ENCODE results near the gene OXCT1.

Gene OXCT1

DNA sequence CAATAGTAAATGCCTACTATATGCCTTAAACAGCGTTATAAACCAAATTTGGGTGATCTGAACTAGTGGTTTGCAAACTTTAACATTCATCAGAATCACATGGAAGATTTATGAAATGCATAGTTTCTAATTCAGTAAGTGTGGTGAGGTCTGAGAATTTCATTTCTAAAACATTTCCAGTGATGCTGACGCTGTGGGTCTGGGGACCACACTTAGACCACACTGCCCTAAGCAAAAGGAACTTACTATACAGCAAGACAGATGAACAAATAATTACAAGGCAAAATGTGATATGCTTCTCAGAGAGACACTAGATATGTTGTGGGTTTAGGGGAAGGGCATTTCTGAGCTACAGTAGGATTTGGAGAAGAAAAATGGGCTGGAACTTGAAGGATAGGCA lies 72.6 kb downstream of the OXCT1 start:
- no peak for DNase-seq (ENCODE audit: low spot score)

DNA sequence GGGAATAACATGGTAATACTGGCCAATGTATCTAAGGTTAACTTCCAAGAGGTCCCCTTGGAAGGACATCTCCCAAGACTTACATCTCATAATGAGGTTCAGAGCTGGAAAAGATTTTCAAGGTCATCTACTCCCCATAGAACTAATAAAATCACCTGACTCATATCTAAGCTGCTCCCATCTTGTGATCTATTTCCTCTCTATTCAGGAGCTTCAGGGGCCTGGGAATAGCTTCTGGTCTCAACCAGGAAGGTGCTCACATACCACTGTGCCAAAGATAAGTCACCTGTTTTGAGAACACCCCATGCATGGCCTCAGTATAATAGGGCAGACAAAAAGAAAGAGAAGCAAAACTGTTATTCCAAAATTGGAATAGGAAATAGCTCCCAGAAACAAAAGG lies 74.2 kb downstream of the OXCT1 start:
- Histone ChIP-seq H3K9me3 (ENCODE audit: severe bottlenecking) (no peaks in the 10 kb centered on the region), H3K27ac (ENCODE audit: poor library complexity, severe bottlenecking) (peak overlapping the region; percentile 84), H3K4me3 (ENCODE audit: severe bottlenecking) (no peak overlapping the region), H3K36me3 (ENCODE audit: low read depth) (peaks cover 36% of the 10 kb centered on the region), H3K4me1 (ENCODE audit: insufficient read depth, poor library complexity, severe bottlenecking) (peaks cover 39% of the 10 kb centered on the region), H3K27me3 (ENCODE audit: insufficient read depth, poor library complexity, severe bottlenecking) (no peaks in the 10 kb centered on the region)
- no peak for DNase-seq (ENCODE audit: low spot score)
- ATAC-seq (ENCODE audit: low read depth): peak; percentile 23; the same call in 2 of the 3 replicates
- TF ChIP-seq, protein P1, sequence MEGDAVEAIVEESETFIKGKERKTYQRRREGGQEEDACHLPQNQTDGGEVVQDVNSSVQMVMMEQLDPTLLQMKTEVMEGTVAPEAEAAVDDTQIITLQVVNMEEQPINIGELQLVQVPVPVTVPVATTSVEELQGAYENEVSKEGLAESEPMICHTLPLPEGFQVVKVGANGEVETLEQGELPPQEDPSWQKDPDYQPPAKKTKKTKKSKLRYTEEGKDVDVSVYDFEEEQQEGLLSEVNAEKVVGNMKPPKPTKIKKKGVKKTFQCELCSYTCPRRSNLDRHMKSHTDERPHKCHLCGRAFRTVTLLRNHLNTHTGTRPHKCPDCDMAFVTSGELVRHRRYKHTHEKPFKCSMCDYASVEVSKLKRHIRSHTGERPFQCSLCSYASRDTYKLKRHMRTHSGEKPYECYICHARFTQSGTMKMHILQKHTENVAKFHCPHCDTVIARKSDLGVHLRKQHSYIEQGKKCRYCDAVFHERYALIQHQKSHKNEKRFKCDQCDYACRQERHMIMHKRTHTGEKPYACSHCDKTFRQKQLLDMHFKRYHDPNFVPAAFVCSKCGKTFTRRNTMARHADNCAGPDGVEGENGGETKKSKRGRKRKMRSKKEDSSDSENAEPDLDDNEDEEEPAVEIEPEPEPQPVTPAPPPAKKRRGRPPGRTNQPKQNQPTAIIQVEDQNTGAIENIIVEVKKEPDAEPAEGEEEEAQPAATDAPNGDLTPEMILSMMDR (IDR thresholded peaks at IDR 0.05; ENCODE audit: poor library complexity, severe bottlenecking): no peak

More for the DNA sequence above, 72.6 kb downstream of the OXCT1 start:
- Histone ChIP-seq H3K27me3 (ENCODE audit: insufficient read depth, poor library complexity, severe bottlenecking) (no peaks in the 10 kb centered on the region), H3K36me3 (ENCODE audit: low read depth) (peaks cover 41% of the 10 kb centered on the region), H3K27ac (ENCODE audit: poor library complexity, severe bottlenecking) (no peak overlapping the region), H3K4me1 (ENCODE audit: insufficient read depth, poor library complexity, severe bottlenecking) (peaks cover 37% of the 10 kb centered on the region), H3K9me3 (ENCODE audit: severe bottlenecking) (no peaks in the 10 kb centered on the region), H3K4me3 (ENCODE audit: severe bottlenecking) (no peak overlapping the region)
- no peak for ATAC-seq (ENCODE audit: low read depth)
- TF ChIP-seq, protein P1 (IDR thresholded peaks at IDR 0.05; ENCODE audit: poor library complexity, severe bottlenecking): no peak

DNA sequence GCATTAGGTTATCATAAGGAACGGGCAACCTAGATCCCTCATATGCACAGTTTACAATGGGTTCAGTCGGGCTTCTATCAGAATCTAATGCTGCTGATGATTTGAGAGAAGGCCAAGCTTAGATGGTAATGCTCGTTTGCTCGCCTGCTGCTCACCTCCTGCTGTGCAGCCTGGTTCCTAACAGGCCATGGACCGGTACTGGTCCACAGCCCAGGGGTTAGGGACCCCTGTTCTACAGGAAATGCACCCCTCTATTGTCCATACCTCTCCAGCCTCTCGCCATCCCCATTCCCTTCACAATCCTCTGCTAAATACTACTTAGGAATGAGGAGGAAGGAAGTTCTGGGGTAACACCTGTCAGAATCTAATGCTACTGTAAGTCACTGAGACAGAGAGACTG lies 75.1 kb downstream of the OXCT1 start:
- DNase-seq (ENCODE audit: low spot score): no peak
- Histone ChIP-seq H3K36me3 (ENCODE audit: low read depth) (peaks cover 31% of the 10 kb centered on the region), H3K27ac (ENCODE audit: poor library complexity, severe bottlenecking) (peak overlapping the region; percentile 84), H3K4me1 (ENCODE audit: insufficient read depth, poor library complexity, severe bottlenecking) (peaks cover 39% of the 10 kb centered on the region), H3K9me3 (ENCODE audit: severe bottlenecking) (no peaks in the 10 kb centered on the region), H3K4me3 (ENCODE audit: severe bottlenecking) (no peak overlapping the region), H3K27me3 (ENCODE audit: insufficient read depth, poor library complexity, severe bottlenecking) (no peaks in the 10 kb centered on the region)
- ATAC-seq (ENCODE audit: low read depth): no peak
- TF ChIP-seq, protein P1 (IDR thresholded peaks at IDR 0.05; ENCODE audit: poor library complexity, severe bottlenecking): no peak

DNA sequence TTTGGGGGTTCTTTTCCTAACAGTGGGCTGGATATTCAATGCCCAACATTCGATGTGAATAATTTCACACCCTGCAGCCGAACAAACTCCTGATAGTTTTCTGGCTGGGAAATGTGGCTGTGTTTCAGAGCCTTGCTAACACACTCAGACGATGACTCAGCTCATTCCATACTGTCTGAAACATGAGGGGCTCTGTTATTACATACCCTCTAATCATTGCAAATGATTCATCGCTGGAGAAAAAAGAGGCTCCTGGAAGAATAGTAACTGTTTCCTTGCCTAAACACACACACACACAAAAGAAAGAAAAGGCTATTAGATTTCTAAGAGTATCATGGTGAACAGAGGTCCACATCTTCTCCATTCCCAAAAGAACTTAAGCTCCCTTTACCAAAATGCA lies 75.8 kb downstream of the OXCT1 start:
- H3K36me3 ChIP-seq (ENCODE audit: low read depth): peaks cover 25% of the 10 kb centered on the region
- peak; percentile 96 for ATAC-seq (ENCODE audit: low read depth)
- TF ChIP-seq, protein P1 (IDR thresholded peaks at IDR 0.05; ENCODE audit: poor library complexity, severe bottlenecking): no peak
- H3K27me3 ChIP-seq (ENCODE audit: insufficient read depth, poor library complexity, severe bottlenecking): no peaks in the 10 kb centered on the region
- peaks cover 42% of the 10 kb centered on the region for H3K4me1 ChIP-seq (ENCODE audit: insufficient read depth, poor library complexity, severe bottlenecking)
- H3K9me3 ChIP-seq (ENCODE audit: severe bottlenecking): no peaks in the 10 kb centered on the region
- peak; percentile 68 for DNase-seq (ENCODE audit: low spot score)
- no peak overlapping the region for H3K4me3 ChIP-seq (ENCODE audit: severe bottlenecking)
- peak overlapping the region; percentile 84 for H3K27ac ChIP-seq (ENCODE audit: poor library complexity, severe bottlenecking)

DNA sequence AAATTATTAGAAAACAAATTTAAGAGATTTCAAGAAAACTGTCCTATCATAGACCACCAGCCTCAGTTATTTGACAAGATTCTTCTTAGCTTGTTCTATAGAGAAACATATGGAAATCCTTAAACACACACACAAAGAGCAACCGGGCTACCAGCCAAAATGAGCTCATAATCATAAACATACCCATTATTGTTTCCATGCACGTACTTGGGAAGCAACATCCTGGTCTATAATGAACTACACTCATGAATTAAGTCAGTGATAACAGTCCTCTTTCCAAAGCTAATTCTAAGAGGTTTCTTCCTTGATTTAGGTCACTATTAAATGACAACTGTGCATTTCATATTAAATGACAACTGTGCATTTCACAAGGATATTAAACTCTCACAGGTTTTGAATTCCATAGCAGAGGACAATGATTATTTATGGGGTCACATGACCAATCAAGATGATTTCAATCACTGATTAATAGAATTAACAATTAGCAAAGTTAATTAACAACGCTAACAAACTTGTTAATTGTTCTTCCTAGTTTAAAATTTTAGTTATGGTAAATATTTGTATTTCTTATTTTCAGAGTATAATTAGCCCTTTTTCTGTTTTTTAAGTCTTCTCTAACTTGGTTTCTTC lies 77.0 kb downstream of the OXCT1 start:
- Histone ChIP-seq H3K4me3 (ENCODE audit: severe bottlenecking) (no peak overlapping the region), H3K36me3 (ENCODE audit: low read depth) (peaks cover 20% of the 10 kb centered on the region), H3K27ac (ENCODE audit: poor library complexity, severe bottlenecking) (peak overlapping the region; percentile 84), H3K4me1 (ENCODE audit: insufficient read depth, poor library complexity, severe bottlenecking) (peaks cover 54% of the 10 kb centered on the region), H3K9me3 (ENCODE audit: severe bottlenecking) (no peaks in the 10 kb centered on the region), H3K27me3 (ENCODE audit: insufficient read depth, poor library complexity, severe bottlenecking) (no peaks in the 10 kb centered on the region)
- peak; percentile 41; the same call in 2 of the 3 replicates for ATAC-seq (ENCODE audit: low read depth)
- no peak for DNase-seq (ENCODE audit: low spot score)
- TF ChIP-seq, protein P1 (IDR thresholded peaks at IDR 0.05; ENCODE audit: poor library complexity, severe bottlenecking): no peak

All from RWPE2 (cell line).